K562 (cell line): ENCODE data around the gene VPREB1. TPM values are rescaled to one million over a fixed set of nuclear protein-coding genes. Genes with fewer than 3 reads are reported as not detected.

ENCODE experiments used
- CBFA2T3 ChIP-seq: fragments of 450-650 bp; IDR thresholded peaks from 2 replicates; pipeline ENCODE4 v1.6.1; 2017
- ETV1 ChIP-seq: fragments of 450-650 bp; conservative IDR thresholded peaks from 2 replicates; pipeline ENCODE4 v1.6.1; 2016; ENCODE audit warnings: missing genetic modification characterization, control low read depth, low read depth, missing compliant biosample characterization
- FOS ChIP-seq: IDR thresholded peaks from 3 replicates; pipeline ENCODE4 v1.6.1; 2011; ENCODE audit not compliant: insufficient read length; ENCODE audit errors: extremely low read depth
- GATA2 ChIP-seq: sonication (generic); formaldehyde crosslinking; IDR thresholded peaks from 2 replicates; pipeline ENCODE4 v1.4.0; 2020; ENCODE audit warnings: mild to moderate bottlenecking, missing genetic modification reagents
- HMG20B ChIP-seq: fragments of 250-450 bp; sonication (Bioruptor Pico); IDR thresholded peaks from 2 replicates; pipeline ENCODE4 v1.5.0; 2021; ENCODE audit warnings: mild to moderate bottlenecking
- HOXB6 ChIP-seq: fragments of 250-450 bp; sonication (Bioruptor Pico); IDR thresholded peaks from 2 replicates; pipeline ENCODE4 v1.5.1; 2022; ENCODE audit warnings: mild to moderate bottlenecking, borderline replicate concordance
- KAT2B ChIP-seq: IDR thresholded peaks from one replicate; pipeline ENCODE4 v1.6.1; 2012; ENCODE audit warnings: low read depth, mild to moderate bottlenecking, control low read depth, inconsistent platforms, low read length, moderate library complexity
- KLF1 ChIP-seq: fragments of 450-650 bp; IDR thresholded peaks from 2 replicates; pipeline ENCODE4 v1.6.1; 2016; ENCODE audit warnings: missing genetic modification characterization, missing compliant biosample characterization
- MCM2 ChIP-seq: fragments of 450-650 bp; IDR thresholded peaks from 2 replicates; pipeline ENCODE4 v1.6.1; 2017; ENCODE audit warnings: low read depth, mild to moderate bottlenecking
- MEF2A ChIP-seq: IDR thresholded peaks from 2 replicates; pipeline ENCODE4 v1.6.1; 2011; ENCODE audit warnings: low read depth, mild to moderate bottlenecking, low read length, moderate library complexity; ENCODE audit not compliant: control insufficient read depth
- MIER1 ChIP-seq: fragments of 450-650 bp; IDR thresholded peaks from 2 replicates; pipeline ENCODE4 v1.6.1; 2016; ENCODE audit warnings: antibody characterized with exemption, mild to moderate bottlenecking, low read depth
- MYC ChIP-seq, 2 experiments: fragments of 250-450 bp in 1 of 2; sonication (Bioruptor Pico) in 1 of 2; IDR thresholded peaks; 2 replicates each; pipeline versions ENCODE4 v1.5.1 to v1.6.1; 2012 to 2021; ENCODE audit warnings: low read depth in 2 of 2, borderline replicate concordance in 1 of 2, improper control_type of control experiment in 1 of 2, low read length in 1 of 2, mild to moderate bottlenecking in 1 of 2, moderate library complexity in 1 of 2
- NFATC3 ChIP-seq: fragments of 450-650 bp; IDR thresholded peaks from 2 replicates; pipeline ENCODE4 v1.6.1; 2017; ENCODE audit warnings: mild to moderate bottlenecking
- NFE2L1 ChIP-seq: fragments of 450-650 bp; IDR thresholded peaks from 2 replicates; pipeline ENCODE4 v1.6.1; 2016; ENCODE audit warnings: missing genetic modification characterization, low read depth, mild to moderate bottlenecking, missing compliant biosample characterization, moderate library complexity, borderline replicate concordance
- NFIX ChIP-seq: fragments of 250-450 bp; sonication (Bioruptor Pico); IDR thresholded peaks from 2 replicates; pipeline ENCODE4 v1.4.0; 2020; ENCODE audit warnings: low read depth, mild to moderate bottlenecking, moderate library complexity
- NFYB ChIP-seq: IDR thresholded peaks from 2 replicates; pipeline ENCODE4 v1.6.1; 2011; ENCODE audit warnings: mild to moderate bottlenecking, moderate library complexity; ENCODE audit not compliant: insufficient read length; ENCODE audit errors: extremely low read depth
- PTRF ChIP-seq: fragments of 450-650 bp; IDR thresholded peaks from 2 replicates; pipeline ENCODE4 v1.6.1; 2016; ENCODE audit warnings: mild to moderate bottlenecking, missing genetic modification characterization, missing compliant biosample characterization
- RNF2 ChIP-seq: sonication (generic); IDR thresholded peaks from 2 replicates; pipeline ENCODE4 v1.6.1; 2016
- RUNX1 ChIP-seq: sonication (generic); IDR thresholded peaks from 2 replicates; pipeline ENCODE4 v1.6.1; 2016; ENCODE audit warnings: antibody characterized with exemption, low read depth
- WHSC1 ChIP-seq: IDR thresholded peaks from one replicate; pipeline ENCODE4 v1.6.1; 2012; ENCODE audit warnings: low read length, control low read depth, inconsistent platforms
- ZNF174 ChIP-seq: fragments of 250-450 bp; sonication (Bioruptor Pico); IDR thresholded peaks from 2 replicates; pipeline ENCODE4 v1.4.0; 2020; ENCODE audit warnings: mild to moderate bottlenecking
- ZNF311 ChIP-seq: fragments of 250-450 bp; sonication (Bioruptor Pico); IDR thresholded peaks from 2 replicates; pipeline ENCODE4 v1.4.0; 2020; ENCODE audit warnings: mild to moderate bottlenecking, moderate library complexity
- ZNF324 ChIP-seq: fragments of 250-450 bp; sonication (Bioruptor Pico); IDR thresholded peaks from 2 replicates; pipeline ENCODE4 v1.4.0; 2020; ENCODE audit warnings: mild to moderate bottlenecking
- polyA plus RNA-seq, 8 experiments: library from polyadenylated mRNA; depleted of rRNA in 4 of 8; stranded (reverse) in 5 of 8; unstranded in 3 of 8; fragments of >200 nt; fragmentation: Nextera tagmentation in 2 of 8; fragmentation: Illumina TruSeq in 1 of 8; extraction: Ambion mirVana in 2 of 8; extraction: Trizol in 1 of 8; gene quantifications; 2 replicates each; pipeline versions ENCODE4 v1.2.1 to v1.2.3, GENCODE V29; 2011 to 2014; ENCODE audit warnings: inconsistent platforms in 1 of 8, missing spikeins in 1 of 8
- total RNA-seq, 7 experiments: library from RNA; depleted of rRNA in 6 of 7; stranded (reverse); fragments of >200 nt in 6 of 7; fragmentation: Illumina TruSeq in 2 of 7; extraction: Trizol in 2 of 7; gene quantifications; 2 replicates each; pipeline versions ENCODE4 v1.2.1 to v1.2.3, GENCODE V29; 2011 to 2021; ENCODE audit warnings: low replicate concordance in 1 of 7
- TF ChIP-seq, protein P1 (sequence below): fragments of 250-450 bp; sonication (Bioruptor Pico); IDR thresholded peaks from 2 replicates; pipeline ENCODE4 v1.4.0; 2020; ENCODE audit warnings: mild to moderate bottlenecking, moderate library complexity
- TF ChIP-seq, protein P2 (sequence below): fragments of 450-650 bp; formaldehyde crosslinking; IDR thresholded peaks from 2 replicates; pipeline ENCODE4 v1.4.0; 2022; ENCODE audit warnings: mild to moderate bottlenecking, moderate library complexity
- TF ChIP-seq, protein P3 (sequence below): fragments of 450-650 bp; formaldehyde crosslinking; IDR thresholded peaks from 2 replicates; pipeline ENCODE4 v1.4.0; 2022; ENCODE audit warnings: missing genetic modification characterization
- TF ChIP-seq, protein P4 (sequence below): fragments of 250-450 bp; sonication (Bioruptor Pico); IDR thresholded peaks from 2 replicates; pipeline ENCODE4 v1.9.0; 2021; ENCODE audit warnings: mild to moderate bottlenecking

VPREB1 gene
- total and polyA plus RNA-seq, 9 of the 15 experiments (the other 6 are each of a cell fraction or from before 2014, with no cell fraction given) = not detected

DNA sequence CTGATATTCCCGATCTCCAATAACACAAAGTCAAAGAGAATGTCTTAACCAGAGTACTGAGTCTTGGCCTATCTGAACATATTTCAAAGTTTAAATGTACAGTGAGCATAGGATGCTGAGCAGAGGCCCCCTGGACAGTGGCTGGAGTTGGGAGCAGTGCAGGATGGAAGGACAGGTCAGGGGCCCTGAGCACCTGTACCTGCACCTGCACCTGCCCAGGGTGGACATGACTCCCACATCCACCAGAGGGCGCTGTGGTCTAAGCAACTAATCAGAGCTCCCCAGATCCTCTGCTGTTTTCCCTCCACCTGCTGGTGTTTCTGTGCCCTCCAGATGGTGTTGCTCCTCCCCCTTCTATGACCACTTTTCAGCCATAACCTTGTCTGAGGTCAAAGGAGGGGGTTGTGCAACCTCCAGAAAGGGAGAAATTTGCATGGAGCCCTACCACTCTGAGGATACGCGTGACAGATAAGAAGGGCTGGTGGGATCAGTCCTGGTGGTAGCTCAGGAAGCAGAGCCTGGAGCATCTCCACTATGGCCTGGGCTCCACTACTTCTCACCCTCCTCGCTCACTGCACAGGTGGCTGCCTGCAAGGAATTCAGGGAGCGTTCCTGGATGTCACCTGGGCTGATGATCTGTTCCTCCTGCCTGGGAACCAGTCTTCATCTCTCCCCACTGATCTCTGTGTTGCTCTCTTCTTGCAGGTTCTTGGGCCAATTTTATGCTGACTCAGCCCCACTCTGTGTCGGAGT is 49.1 kb upstream of the VPREB1 start (continued):
- TF ChIP-seq, protein P1, sequence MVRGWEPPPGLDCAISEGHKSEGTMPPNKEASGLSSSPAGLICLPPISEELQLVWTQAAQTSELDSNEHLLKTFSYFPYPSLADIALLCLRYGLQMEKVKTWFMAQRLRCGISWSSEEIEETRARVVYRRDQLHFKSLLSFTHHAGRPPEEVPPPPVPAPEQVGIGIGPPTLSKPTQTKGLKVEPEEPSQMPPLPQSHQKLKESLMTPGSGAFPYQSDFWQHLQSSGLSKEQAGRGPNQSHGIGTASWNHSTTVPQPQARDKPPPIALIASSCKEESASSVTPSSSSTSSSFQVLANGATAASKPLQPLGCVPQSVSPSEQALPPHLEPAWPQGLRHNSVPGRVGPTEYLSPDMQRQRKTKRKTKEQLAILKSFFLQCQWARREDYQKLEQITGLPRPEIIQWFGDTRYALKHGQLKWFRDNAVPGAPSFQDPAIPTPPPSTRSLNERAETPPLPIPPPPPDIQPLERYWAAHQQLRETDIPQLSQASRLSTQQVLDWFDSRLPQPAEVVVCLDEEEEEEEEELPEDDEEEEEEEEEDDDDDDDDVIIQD (CRISPR knock-in tag) = no peak
- TF ChIP-seq PTRF (tag) (no peak), RUNX1 (peak; percentile 64; the same call in 1 of the 2 replicates), CBFA2T3 (peak; percentile 95), MEF2A (peak; percentile 27; the same call in 1 of the 2 replicates), NFYB (no peak), NFIX (CRISPR knock-in tag) (no peak), ETV1 (tag) (peak; percentile 56), ZNF174 (no peak), KLF1 (tag) (no peak), MCM2 (no peak), ZNF324 (CRISPR knock-in tag) (no peak), HMG20B (CRISPR knock-in tag) (0 out of 2 replicates have a peak, but pooled peaks have one; percentile 77), ZNF311 (CRISPR knock-in tag) (no peak), FOS (no peak), RNF2 (no peak; the same call in 1 of the 2 replicates), KAT2B (no peak), GATA2 (CRISPR knock-in tag) (peak; percentile 88), NFATC3 (no peak), NFE2L1 (tag) (no peak), MIER1 (no peak), HOXB6 (CRISPR knock-in tag) (peak; percentile 36; the same call in 1 of the 2 replicates), MYC (IDR thresholded peaks at IDR 0.05; ENCODE audit: low read depth, low read length) (peak; percentile 76), MYC (CRISPR knock-in tag; IDR thresholded peaks at IDR 0.05; ENCODE audit: borderline replicate concordance, low read depth) (no peak), WHSC1 (no peak)
- TF ChIP-seq, protein P2, sequence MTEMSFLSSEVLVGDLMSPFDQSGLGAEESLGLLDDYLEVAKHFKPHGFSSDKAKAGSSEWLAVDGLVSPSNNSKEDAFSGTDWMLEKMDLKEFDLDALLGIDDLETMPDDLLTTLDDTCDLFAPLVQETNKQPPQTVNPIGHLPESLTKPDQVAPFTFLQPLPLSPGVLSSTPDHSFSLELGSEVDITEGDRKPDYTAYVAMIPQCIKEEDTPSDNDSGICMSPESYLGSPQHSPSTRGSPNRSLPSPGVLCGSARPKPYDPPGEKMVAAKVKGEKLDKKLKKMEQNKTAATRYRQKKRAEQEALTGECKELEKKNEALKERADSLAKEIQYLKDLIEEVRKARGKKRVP (CRISPR knock-in tag) = 0 out of 2 replicates have a peak, but pooled peaks have one; percentile 48
- TF ChIP-seq, protein P3, sequence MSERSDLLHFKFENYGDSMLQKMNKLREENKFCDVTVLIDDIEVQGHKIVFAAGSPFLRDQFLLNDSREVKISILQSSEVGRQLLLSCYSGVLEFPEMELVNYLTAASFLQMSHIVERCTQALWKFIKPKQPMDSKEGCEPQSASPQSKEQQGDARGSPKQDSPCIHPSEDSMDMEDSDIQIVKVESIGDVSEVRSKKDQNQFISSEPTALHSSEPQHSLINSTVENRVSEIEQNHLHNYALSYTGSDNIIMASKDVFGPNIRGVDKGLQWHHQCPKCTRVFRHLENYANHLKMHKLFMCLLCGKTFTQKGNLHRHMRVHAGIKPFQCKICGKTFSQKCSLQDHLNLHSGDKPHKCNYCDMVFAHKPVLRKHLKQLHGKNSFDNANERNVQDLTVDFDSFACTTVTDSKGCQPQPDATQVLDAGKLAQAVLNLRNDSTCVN = peak; percentile 79; the same call in 1 of the 2 replicates
- TF ChIP-seq, protein P4, sequence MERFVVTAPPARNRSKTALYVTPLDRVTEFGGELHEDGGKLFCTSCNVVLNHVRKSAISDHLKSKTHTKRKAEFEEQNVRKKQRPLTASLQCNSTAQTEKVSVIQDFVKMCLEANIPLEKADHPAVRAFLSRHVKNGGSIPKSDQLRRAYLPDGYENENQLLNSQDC (CRISPR knock-in tag) = peak; percentile 84; the same call in 1 of the 2 replicates
